ENCODE results near the gene TTC3.
"Not testable (repeated sequence)": the region's sequence is repeated elsewhere in the genome, so short reads cannot be mapped to it uniquely, and the experiment has no call there.

The TTC3 gene

GRCh38 chr21:37202221-37203110 is 129.4 kb downstream of the TTC3 start:
- DNase-seq, result no peak

- no peak for DNase-seq
Measured at GRCh38 chr21:37204580-37204979, 131.5 kb downstream of the TTC3 start.

DNA sequence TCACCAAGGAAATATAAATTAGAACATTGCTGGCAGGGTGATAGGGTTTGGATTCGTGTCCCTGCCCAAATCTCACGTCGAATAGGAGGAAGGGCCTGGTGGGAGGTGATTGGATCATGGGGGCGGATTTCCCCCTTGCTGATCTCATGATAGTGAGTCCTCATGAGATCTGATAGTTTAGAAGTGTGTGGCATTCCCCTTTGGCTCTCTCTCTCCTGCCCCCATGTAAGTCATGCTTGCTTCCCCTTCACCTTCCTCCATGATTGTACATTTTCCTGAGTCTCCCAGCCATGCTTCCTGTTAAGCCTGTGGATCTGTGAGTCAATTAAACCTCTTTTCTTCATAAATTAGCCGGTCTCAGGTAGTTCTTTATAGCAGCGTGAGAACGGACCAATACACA is 133.4 kb downstream of the TTC3 start:
- no peak for DNase-seq

- DNase-seq, result no peak
Measured at GRCh38 chr21:37207441-37208009, 134.5 kb downstream of the TTC3 start.

DNA sequence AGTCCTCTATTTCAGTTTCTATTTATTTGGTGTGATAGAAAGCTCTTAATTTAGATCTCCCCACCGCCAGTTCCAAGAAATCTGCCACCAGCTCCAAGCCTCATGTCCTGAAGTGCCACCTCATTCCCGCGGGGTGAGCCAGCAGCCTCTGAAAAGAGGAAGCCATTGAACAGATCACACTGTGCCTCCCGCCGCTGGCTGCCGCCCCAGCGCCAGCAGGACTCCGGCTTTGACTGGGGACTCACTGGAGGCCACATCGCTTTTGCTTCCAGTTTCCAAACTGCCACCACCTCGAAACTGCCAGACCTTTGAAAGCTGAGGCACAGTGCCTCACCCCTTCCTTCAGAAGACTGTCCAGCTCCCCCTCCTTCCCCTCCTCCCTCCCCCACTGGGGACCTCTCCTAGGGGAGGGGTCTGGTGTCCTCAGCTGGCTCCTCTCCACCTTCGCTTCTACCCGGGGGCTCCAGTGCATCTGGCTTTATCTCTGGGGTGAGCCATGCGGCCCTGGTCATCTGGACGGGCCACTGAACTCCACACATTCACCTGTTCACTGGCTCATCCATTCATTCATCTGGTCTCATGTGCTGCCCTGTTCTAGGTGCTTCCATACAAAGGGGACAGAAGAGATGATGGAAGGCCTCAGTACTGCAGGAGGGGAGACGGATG is 135.1 kb downstream of the TTC3 start:
- no peak for DNase-seq

DNA sequence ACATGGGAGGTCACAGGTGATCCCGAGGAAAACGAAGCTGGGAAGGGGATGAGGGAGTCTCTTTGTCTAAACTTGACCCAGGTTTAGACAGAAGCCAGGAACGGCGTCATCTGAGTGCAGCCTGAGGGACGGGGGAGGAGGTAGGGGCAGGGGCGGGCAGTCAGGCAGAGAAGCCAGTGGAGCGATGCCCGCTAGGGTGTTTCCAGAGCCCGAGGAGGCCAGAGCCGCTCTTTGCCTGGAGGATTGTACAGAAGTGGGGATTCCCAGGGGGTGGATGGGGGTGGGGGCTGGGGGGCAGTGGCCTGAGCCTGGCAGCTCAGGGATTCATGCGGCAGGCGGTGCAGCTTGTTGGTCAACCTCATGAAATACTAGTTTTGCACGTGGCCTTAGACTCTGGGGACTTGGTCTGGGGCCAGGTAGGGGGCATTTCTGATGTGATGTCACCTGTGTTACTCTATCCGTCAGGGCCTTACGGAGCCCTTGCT is 135.7 kb downstream of the TTC3 start:
- no peak for DNase-seq

DNA sequence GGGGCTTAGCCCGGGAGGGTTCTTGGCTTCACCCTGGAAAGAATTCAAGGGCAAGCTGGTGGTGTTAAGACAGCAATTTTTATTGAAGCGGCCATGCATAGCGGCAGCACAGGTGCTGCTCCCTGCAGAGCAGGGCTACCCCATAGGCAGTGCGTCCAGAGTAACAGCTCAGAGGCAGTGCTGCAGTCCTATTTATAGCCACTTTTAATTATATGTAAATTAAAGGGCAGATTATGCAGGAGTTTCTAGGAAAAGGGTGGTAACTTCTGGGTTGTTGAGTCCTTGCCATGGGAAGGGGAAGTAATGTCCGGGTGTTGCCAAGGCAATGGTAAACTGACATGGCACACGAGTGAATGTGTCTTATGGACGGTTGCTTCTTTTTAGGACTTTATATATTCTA is 137.1 kb downstream of the TTC3 start:
- no peak for DNase-seq

- DNase-seq, result no peak
Measured at GRCh38 chr21:37210799-37211198, 137.7 kb downstream of the TTC3 start.

DNA sequence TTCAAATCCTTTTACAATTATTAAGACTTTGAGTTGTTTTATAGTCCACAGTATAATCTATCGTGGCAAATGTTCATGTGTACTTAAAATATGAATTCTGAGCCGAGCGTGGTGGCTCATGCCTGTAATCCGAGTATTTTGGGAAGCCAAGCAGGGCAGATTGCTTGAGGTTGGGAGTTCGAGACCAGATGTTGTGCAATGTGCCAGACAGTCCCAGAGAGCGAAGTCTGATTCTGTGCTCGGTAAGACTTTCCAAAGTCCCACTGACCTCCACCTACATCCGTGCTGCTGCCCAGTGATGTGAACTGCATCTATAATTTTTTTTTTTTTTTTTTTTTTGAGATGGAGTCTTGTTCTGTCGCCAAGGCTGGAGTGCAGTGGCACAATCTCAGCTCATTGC is 141.9 kb downstream of the TTC3 start:
- no peak for DNase-seq

DNA sequence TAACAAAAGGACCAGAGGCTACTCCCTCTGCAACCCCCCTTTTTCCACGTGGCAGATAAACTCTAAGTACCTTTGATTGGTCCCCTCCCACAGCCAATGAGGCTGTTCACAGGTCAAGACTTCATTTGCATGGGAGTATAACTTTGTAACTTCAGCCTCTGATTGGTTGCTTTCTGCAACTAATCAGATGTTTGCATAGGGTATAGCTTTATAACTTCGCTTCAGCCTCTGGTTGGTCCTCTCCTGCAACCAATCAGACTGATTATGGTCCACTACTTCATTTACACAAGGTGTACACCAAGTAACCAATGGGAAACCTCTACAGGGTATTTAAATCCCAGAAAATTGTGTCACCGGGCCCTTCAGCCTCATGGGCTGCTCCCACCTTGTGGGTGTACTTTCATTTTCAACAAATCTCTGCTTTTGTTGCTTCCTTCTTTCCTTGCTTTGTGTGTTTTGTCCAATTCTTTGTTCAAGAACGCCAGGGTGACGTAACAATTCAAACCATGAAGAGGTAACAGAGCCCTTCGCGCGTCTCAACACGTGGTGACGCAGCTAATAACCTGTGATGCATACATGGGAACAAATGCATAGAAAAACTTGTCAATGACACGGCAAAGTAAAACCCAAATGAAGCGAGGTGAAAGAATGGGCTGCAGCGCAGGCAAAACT is 146.8 kb downstream of the TTC3 start:
- DNase-seq, result no peak

DNA sequence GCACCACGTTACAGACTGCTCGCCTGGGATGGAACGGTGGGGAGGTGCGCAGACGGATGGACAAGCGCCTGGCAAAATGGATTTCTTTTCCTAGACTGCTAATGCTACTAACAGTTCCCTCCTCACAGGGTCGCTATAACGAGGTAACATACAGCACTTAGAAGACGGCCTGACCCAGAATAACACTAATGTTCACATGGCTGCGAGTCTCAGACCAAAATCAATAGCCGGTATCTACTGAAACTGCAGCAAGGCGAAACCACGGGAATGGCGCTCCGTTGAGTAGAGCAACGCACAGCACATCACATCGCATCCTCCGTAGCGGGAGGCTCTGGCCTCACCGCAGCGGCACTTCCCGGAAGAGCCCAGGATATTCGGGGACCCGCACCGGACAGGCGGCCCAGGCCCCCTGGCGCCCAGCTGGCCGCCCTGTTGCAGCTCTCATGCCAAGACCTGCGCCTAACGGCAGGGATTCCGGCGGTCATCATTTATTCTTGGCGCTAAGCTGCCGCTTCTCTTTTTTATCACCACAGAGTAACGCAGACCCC is 147.5 kb downstream of the TTC3 start:
- no peak for DNase-seq

- peak; percentile 1 for DNase-seq
Measured at GRCh38 chr21:37220981-37221664, 148.1 kb downstream of the TTC3 start.

- not testable (repeated sequence) for DNase-seq
Measured at GRCh38 chr21:37222248-37222647, 149.2 kb downstream of the TTC3 start.

DNA sequence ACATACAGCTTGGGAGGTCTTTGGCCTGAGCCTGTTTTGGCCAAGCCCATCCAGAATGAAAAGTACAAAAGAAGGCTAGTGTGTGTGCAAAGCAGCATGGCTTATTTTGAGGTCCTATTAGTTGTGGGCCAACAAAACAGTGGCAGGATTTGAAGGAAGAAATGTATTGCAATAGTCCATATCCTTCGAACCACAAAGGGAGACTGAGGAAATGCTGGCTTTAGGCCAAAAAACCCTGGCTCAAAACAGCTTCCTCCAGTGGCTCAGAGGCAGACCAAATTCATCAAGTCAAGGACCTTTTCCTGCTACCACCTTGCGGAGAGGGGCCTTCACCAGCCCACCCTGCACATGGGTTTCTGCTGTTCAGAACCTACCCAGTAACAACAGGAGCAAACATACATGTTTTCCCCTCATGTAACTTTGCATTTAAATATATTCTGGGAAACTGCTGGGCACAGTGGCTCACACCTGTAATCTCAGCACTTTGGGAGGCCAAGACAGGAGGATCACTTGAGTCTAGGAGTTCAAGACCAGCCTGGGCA is 150.8 kb downstream of the TTC3 start:
- DNase-seq, result no peak

GRCh38 chr21:37224861-37225839 is 152.1 kb downstream of the TTC3 start:
- DNase-seq, result no peak

DNA sequence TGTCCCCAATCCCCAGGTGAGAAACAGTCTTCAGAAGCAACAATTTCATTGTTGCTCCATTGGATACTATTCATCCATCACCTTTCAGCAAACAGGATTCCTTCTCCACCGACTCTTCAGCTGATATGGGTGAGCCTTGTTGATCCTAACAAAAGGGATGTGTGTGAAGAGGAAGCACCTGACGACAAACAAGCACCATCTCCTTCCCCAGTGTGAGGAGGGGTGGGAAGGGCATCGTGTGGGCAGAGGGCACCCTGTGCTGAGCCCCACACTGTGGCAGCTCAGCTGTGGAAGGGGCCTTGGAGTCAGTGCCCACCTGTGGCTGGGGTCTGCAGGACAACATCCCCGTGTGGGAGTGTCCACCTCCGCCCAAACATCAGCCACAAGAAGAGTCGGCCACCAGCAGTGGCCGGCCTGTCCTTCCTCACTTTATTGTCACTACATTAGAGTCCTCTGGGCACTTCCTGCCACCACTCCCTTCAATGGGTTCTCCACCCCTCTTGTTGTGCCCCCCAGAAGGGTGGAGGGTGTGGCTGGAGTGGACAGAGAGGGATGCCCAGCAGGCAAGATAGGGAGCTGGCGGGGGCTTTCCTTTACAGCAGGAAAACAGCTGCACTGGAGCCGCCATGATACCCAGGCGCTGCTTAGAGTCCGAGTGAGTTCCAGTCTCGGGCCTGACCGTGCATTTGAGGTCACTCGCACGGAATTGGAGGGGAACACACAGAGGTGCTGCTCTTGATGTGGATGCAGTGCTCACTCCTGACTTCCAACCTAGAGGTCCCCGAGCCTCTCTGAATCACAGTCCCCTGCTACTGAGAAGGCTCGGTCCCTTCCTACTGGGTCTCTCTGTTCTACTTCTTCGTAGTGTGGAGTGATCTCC is 153.2 kb downstream of the TTC3 start:
- no peak for DNase-seq

DNA sequence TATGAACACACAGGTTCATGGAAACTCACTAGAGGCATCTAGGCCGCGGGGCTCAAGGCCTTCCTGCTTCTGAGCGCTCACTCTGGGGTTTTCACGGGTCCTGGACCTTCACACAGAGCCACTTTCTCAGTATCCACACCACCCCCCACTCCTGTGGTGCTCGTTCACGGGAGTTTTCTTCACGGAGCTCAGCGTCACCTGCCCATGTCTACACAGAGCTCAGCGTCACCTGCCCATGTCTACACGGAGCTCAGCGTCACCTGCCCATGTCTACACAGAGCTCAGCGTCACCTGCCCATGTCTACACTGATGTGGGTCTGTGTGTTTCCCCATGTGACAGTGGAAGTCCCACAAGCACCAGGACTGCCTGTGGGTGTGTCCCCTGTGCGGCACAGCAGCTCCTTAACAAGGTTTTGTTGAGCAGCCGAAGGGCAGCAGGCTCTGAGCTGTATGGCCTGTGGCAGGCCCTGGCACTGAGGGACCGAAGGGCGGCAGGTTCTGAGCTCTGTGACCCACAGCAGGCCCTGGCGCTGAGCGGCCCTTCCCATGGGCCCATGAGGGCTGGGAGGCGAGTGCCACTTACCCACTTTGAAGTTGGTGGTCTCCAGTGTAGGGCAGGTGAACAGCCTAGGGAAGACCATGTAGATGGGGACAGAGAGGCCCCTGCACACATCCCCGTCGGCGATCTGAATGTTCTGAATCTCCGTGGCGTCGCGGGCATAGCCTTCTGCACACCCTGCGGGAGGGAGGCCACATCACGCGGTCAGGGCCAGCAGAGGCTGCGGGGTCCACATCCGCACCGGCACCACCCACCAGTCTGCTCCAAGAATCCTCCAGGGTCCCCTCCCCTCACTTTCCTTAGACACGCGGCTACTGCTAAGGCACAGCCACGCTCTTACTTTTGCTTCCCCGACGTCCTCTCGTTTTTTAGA is 154.3 kb downstream of the TTC3 start:
- no peak for DNase-seq

GRCh38 chr21:37228003-37228400 is 154.9 kb downstream of the TTC3 start:
- no peak for DNase-seq
